Keratinocyte (primary cell): ENCODE results near the gene RNU1-1.
"Not testable (repeated sequence)": the region's sequence is repeated elsewhere in the genome, so short reads cannot be mapped to it uniquely, and the experiment has no call there.

Experiments
- EZH2 ChIP-seq: IDR thresholded peaks from one replicate; pipeline ENCODE4 v1.6.1; 2012; ENCODE audit warnings: inconsistent platforms, mild to moderate bottlenecking, low read length, moderate library complexity
- TF ChIP-seq, protein P1 (sequence below), 3 experiments: IDR thresholded peaks in 1 of 3; conservative IDR thresholded peaks in 1 of 3; optimal IDR thresholded peaks in 1 of 3; 2 replicates in 2 of 3; 3 replicates in 1 of 3; pipeline versions ENCODE3 to v1.5.1; 2011; ENCODE audit warnings: low read length in 3 of 3, mild to moderate bottlenecking in 3 of 3, moderate library complexity in 2 of 3, control low read depth in 1 of 3, inconsistent platforms in 1 of 3; ENCODE audit not compliant: insufficient read depth in 2 of 3; ENCODE audit errors: extremely low read depth in 1 of 3

DNA sequence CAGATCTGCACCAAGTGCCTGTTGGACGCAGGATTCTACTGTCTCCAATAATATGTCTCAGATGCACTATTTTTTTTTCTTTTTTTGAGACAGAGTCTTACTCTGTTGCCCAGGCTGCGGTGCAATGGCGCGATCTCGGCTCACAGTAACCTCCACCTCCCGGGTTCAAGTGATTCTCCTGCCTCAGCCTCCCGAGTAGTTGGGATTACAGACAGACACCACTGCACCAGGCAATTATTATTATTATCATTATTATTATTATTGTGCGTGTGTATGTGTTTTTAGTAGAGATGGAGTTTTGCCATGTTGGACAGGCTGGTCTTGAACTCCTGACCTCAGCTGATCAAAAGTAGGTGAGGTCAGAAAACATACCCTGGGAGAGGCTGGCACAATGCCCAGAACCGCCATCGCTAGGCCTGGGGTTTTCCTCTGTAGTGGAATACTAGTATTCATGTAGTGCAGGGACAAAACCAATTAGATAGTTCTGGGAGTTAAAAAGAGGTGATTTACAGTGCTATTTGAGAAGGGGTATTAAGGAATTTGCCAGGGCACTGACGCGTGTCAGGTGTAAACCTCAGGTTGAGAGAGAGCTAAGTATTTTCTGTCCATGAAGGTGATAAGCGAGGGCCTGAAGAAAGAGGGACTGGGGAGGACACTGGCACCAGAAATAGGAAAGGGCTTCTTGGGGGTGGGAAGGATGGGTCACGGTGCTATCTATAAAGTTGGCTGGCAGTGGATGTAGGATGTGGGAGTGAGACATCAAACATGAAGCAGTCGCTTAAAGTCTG is 1.3 kb downstream of the RNU1-1 start:
- TF ChIP-seq, protein P1, sequence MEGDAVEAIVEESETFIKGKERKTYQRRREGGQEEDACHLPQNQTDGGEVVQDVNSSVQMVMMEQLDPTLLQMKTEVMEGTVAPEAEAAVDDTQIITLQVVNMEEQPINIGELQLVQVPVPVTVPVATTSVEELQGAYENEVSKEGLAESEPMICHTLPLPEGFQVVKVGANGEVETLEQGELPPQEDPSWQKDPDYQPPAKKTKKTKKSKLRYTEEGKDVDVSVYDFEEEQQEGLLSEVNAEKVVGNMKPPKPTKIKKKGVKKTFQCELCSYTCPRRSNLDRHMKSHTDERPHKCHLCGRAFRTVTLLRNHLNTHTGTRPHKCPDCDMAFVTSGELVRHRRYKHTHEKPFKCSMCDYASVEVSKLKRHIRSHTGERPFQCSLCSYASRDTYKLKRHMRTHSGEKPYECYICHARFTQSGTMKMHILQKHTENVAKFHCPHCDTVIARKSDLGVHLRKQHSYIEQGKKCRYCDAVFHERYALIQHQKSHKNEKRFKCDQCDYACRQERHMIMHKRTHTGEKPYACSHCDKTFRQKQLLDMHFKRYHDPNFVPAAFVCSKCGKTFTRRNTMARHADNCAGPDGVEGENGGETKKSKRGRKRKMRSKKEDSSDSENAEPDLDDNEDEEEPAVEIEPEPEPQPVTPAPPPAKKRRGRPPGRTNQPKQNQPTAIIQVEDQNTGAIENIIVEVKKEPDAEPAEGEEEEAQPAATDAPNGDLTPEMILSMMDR (optimal IDR thresholded peaks at IDR 0.05 in 1 of 3, IDR thresholded peaks at IDR 0.05 in 1 of 3, conservative IDR thresholded peaks at IDR 0.05 in 1 of 3; ENCODE audit: extremely low read depth in 1 of 3, insufficient read depth in 2 of 3, low read length in 3 of 3) = not testable (repeated sequence)
- not testable (repeated sequence) for TF ChIP-seq EZH2
